Lung (tissue), 12 donors: ENCODE data around the gene CAND1. TPM values are rescaled to one million over a fixed set of nuclear protein-coding genes. Genes with fewer than 3 reads are reported as not detected.

Experiments
- ATAC-seq: fragments of 200-7000 bp; cut with Tn5 transposase; one replicate; pipeline ENCODE4 v1.9.1; 2020; ENCODE audit warnings: moderate number of reproducible peaks; ENCODE audit not compliant: insufficient read depth, low FRiP score
- DNase-seq, 3 donors: peaks; one replicate each; pipeline ENCODE4 v3.0.0-alpha.2; 2013 to 2017
- H3K27ac ChIP-seq, 2 donors: one replicate each; pipeline ENCODE4 v1.5.1; 2013; ENCODE audit warnings: mild to moderate bottlenecking in 2 of 2, moderate library complexity in 2 of 2, control low read depth in 1 of 2, inconsistent platforms in 1 of 2, low read depth in 1 of 2, low read length in 1 of 2
- H3K27me3 ChIP-seq, 3 donors: one replicate each; pipeline ENCODE4 v1.5.1; 2013; ENCODE audit warnings: low read length in 2 of 3; ENCODE audit not compliant: control insufficient read depth in 3 of 3, insufficient read depth in 3 of 3
- H3K36me3 ChIP-seq, 4 donors: one replicate each; pipeline ENCODE4 v1.5.1; 2013; ENCODE audit warnings: low read length in 4 of 4, mild to moderate bottlenecking in 1 of 4, moderate library complexity in 1 of 4; ENCODE audit not compliant: control insufficient read depth in 4 of 4, insufficient read depth in 4 of 4
- H3K4me1 ChIP-seq, 5 donors: one replicate each; pipeline ENCODE4 v1.5.1; 2013; ENCODE audit warnings: low read length in 5 of 5, mild to moderate bottlenecking in 2 of 5, moderate library complexity in 1 of 5; ENCODE audit not compliant: control insufficient read depth in 5 of 5, insufficient read depth in 5 of 5
- H3K4me3 ChIP-seq: one replicate; pipeline ENCODE4 v1.5.1; 2013; ENCODE audit warnings: mild to moderate bottlenecking, control low read depth, moderate library complexity
- H3K9ac ChIP-seq, 2 donors: one replicate each; pipeline ENCODE4 v1.5.1; 2013; ENCODE audit warnings: low read length in 2 of 2, control low read depth in 1 of 2; ENCODE audit not compliant: insufficient read depth in 1 of 2
- H3K9me3 ChIP-seq, 4 donors: one replicate each; pipeline ENCODE4 v1.5.1; 2013; ENCODE audit warnings: low read length in 3 of 4, mild to moderate bottlenecking in 1 of 4, moderate library complexity in 1 of 4; ENCODE audit not compliant: control insufficient read depth in 4 of 4, insufficient read depth in 3 of 4
- WGBS, 2 donors: extraction: QIAGEN DNeasy Blood & Tissue Kit; methylation state at CpG; one replicate each; pipeline ENCODE4 v1.1.7; 2013; 5-methylcytosine and 5-hydroxymethylcytosine counted together
- polyA plus RNA-seq, 2 donors: library from polyadenylated mRNA; stranded (reverse); fragments of 200-250 nt; gene quantifications; one replicate each; pipeline ENCODE4 v1.2.1, GENCODE V29; 2013
- total RNA-seq, 2 donors: library from RNA; depleted of rRNA in 1 of 2; stranded (reverse); fragments of >200 nt in 1 of 2; gene quantifications; one replicate each; pipeline ENCODE4 v1.2.1, GENCODE V29; 2014 to 2021
- TF ChIP-seq, protein P1 (sequence below): IDR thresholded peaks from 2 replicates; pipeline ENCODE4 v1.5.1; 2012; ENCODE audit warnings: mild to moderate bottlenecking; ENCODE audit errors: control extremely low read depth, extremely low read depth
- donor health status: control.
- donor health status: control.
- donor health status: Bipolar disorder and iron deficiency.
- donor health status: healthy.
- donor health status: DM: yes; HTN: yes; CAD: no.

CAND1 gene
- total and polyA plus RNA-seq, 4 donors: 12.9 to 194 (median 66.0) TPM

DNA sequence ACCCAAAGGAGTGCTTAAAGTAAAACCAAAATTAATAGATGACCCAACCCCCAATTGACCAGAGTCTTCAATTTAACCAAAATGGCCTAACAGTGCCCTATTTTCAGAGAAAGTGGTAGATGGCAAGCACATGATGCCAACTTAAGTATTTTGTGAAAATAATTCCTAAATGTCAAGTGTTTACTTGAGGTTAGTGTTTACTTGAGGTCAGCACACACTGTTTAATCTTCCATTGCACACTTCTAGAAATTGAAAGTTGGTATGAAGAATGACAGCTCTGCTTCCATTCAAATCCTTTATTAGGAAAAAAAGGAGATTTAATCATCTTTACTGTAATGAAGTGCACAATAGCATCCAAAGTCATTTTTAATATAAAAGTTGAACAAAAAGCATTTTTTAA lies 25.9 kb upstream of the CAND1 start:
- H3K4me3 ChIP-seq: no peak overlapping the region
- TF ChIP-seq, protein P1, sequence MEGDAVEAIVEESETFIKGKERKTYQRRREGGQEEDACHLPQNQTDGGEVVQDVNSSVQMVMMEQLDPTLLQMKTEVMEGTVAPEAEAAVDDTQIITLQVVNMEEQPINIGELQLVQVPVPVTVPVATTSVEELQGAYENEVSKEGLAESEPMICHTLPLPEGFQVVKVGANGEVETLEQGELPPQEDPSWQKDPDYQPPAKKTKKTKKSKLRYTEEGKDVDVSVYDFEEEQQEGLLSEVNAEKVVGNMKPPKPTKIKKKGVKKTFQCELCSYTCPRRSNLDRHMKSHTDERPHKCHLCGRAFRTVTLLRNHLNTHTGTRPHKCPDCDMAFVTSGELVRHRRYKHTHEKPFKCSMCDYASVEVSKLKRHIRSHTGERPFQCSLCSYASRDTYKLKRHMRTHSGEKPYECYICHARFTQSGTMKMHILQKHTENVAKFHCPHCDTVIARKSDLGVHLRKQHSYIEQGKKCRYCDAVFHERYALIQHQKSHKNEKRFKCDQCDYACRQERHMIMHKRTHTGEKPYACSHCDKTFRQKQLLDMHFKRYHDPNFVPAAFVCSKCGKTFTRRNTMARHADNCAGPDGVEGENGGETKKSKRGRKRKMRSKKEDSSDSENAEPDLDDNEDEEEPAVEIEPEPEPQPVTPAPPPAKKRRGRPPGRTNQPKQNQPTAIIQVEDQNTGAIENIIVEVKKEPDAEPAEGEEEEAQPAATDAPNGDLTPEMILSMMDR: no peak
- no peak overlapping the region for H3K9ac ChIP-seq
- no peak overlapping the region for H3K27ac ChIP-seq
- no peaks in the 10 kb centered on the region for H3K4me1 ChIP-seq
- DNase-seq (peak in 1 of 3 donors; percentile 1), ATAC-seq (no peak)
- H3K27me3 ChIP-seq: peaks cover 0 to 2% (median 0%) of the 10 kb centered on the region in 3 donors
- no peaks in the 10 kb centered on the region for H3K9me3 ChIP-seq
- H3K36me3 ChIP-seq: no peaks in the 10 kb centered on the region

DNA sequence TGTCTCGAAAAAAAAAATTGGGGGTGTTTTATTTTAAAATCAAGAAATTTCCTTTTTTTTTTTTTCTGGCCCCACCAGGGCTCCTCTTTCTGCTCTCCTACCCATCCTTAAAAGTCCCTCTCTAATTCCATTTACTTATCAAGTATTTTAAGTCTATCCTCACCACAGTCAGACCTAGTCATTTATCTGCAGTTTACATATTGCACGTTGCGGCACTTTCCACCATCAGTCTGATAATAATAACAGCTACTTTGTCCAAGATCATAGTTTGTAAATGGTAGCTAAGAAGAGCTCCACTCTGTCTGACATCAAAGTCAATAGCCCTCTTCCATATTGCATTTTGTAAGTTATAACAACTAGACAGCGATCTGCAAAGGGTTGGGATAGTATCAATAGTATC lies 23.6 kb upstream of the CAND1 start:
- DNase-seq: no peak
- TF ChIP-seq, protein P1: no peak
- no peak overlapping the region for H3K9ac ChIP-seq
- no peak overlapping the region for H3K4me3 ChIP-seq
- no peaks in the 10 kb centered on the region for H3K4me1 ChIP-seq
- H3K36me3 ChIP-seq: no peaks in the 10 kb centered on the region
- H3K27ac ChIP-seq: no peak overlapping the region
- no peak for ATAC-seq
- 88 to 95% methylated on average over 4 of the region's 4 CpGs for WGBS, 2 donors
- peaks cover 0 to 2% (median 0%) of the 10 kb centered on the region in 3 donors for H3K27me3 ChIP-seq
- no peaks in the 10 kb centered on the region for H3K9me3 ChIP-seq

DNA sequence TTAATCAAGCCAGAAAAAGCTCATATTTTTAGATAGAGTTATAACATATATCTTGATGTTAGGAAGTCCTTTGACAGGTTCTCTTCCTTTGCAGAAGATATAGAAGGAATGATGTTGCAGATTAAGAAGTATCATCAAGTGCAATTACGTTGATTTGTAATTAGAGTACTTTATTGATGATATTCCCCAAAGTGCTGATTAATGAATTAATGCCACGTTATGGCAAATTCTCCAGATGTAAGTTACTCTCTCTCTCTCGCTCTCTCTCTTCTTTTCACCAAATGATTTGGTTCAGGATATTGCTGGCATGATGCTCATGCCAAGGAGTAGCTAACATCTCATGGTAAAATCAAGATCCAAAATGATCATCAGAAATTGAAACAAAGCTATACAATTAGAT lies 18.1 kb upstream of the CAND1 start:
- Histone ChIP-seq H3K9ac (no peak overlapping the region), H3K27me3 (no peaks in the 10 kb centered on the region), H3K36me3 (no peaks in the 10 kb centered on the region), H3K4me3 (no peak overlapping the region), H3K9me3 (no peaks in the 10 kb centered on the region), H3K4me1 (no peaks in the 10 kb centered on the region), H3K27ac (no peak overlapping the region)
- ATAC-seq: no peak
- DNase-seq: no peak
- 83 to 91% methylated on average over 3 of the region's 3 CpGs for WGBS, 2 donors
- TF ChIP-seq, protein P1: no peak

DNA sequence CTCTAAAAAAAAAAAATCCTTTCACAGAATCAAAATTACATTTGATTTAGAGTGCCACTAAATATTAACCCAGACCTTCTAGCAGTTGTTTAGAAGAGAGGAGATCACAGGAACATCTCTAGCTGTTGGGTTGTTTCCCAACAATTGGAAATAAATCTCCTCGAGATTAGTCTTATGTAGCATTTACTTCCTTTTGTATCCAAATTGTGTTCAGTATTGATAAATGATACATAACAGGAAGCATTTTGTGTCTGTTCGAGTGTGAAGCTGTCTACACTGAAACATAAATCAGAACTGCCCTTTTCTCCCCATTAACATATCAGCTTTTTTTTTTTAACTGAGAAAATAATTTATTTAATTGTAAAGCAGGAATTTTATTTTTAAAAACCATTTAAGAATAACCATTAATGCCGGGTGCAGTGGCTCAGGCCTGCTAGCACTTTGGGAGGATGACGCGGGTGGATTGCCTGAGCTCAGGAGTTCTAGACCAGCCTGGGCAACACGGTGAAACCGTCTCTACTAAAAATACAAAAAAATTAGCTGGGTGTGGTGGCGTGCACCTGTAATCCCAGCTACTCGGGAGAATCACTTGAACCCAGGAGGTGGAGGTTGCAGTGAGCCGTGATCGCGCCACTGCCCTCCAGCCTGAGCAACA lies 14.7 kb upstream of the CAND1 start:
- Histone ChIP-seq H3K27me3 (no peaks in the 10 kb centered on the region), H3K9ac (no peak overlapping the region), H3K9me3 (no peaks in the 10 kb centered on the region), H3K4me1 (no peaks in the 10 kb centered on the region), H3K4me3 (no peak overlapping the region), H3K27ac (no peak overlapping the region), H3K36me3 (no peaks in the 10 kb centered on the region)
- TF ChIP-seq, protein P1: no peak
- no peak for DNase-seq
- no peak for ATAC-seq
- 84 to 90% methylated on average over 12 of the region's 12 CpGs for WGBS, 2 donors
